GM10266 (cell line): ENCODE measurements around the gene HELZ.
"Not testable (repeated sequence)": the region's sequence is repeated elsewhere in the genome, so short reads cannot be mapped to it uniquely, and the experiment has no call there.

Experiments
- DNase-seq: peaks from one replicate; pipeline ENCODE4 v3.0.0; 2012; ENCODE audit errors: extremely low spot score
- TF ChIP-seq, protein P1 (sequence below): IDR thresholded peaks from 2 replicates; pipeline ENCODE4 v1.5.1; 2012; ENCODE audit warnings: mild to moderate bottlenecking, low read depth; ENCODE audit not compliant: control insufficient read depth, insufficient read depth; ENCODE audit errors: missing control alignments

Gene HELZ

DNA sequence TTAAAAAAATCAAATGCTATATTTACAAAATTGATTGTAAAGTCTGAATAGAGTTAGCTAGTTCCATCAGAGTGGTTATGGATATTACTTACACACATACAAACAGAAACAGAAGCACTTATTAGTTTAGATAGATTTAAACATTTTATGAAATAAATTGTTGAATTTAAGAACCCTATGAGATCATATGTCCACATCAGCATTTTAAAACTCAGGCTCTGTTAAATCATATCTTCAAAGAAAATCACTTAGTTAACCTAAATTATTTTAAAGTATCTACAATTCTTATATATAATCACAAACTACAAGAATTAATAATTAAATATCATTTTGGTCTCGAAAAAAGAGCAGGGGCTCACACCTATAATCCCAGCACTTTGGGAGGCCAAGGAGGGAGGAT is 42.5 kb downstream of the HELZ start:
- TF ChIP-seq, protein P1, sequence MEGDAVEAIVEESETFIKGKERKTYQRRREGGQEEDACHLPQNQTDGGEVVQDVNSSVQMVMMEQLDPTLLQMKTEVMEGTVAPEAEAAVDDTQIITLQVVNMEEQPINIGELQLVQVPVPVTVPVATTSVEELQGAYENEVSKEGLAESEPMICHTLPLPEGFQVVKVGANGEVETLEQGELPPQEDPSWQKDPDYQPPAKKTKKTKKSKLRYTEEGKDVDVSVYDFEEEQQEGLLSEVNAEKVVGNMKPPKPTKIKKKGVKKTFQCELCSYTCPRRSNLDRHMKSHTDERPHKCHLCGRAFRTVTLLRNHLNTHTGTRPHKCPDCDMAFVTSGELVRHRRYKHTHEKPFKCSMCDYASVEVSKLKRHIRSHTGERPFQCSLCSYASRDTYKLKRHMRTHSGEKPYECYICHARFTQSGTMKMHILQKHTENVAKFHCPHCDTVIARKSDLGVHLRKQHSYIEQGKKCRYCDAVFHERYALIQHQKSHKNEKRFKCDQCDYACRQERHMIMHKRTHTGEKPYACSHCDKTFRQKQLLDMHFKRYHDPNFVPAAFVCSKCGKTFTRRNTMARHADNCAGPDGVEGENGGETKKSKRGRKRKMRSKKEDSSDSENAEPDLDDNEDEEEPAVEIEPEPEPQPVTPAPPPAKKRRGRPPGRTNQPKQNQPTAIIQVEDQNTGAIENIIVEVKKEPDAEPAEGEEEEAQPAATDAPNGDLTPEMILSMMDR, result no peak
- DNase-seq, result no peak

DNA sequence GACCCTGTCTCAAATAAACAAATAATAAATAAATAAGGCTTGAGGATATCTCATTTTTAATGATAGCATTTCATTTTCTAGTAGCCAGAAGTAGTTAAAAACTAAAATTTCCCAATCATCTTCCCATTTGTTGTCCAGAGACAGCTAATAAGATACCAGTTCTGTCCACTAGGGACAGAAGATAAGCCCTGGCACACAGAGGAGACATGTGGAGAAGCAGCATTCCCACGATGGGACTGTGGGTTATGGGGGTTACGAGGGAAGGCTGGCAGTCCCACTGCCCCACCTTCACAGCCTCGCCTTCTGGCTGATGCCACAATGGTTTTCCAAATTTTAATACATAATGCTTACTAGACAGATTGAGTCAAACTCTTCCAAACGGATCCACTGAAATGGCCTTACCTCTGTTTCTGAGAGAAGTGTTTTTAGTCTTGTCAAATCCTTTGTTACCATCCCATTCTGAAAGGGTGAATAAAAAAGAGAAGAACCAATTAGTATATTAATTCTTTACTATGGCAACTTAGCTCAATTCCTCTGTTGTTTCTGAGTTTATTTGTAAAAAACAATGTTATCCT is 44.2 kb downstream of the HELZ start:
- DNase-seq, result no peak
- TF ChIP-seq, protein P1, result peak; percentile 28

DNA sequence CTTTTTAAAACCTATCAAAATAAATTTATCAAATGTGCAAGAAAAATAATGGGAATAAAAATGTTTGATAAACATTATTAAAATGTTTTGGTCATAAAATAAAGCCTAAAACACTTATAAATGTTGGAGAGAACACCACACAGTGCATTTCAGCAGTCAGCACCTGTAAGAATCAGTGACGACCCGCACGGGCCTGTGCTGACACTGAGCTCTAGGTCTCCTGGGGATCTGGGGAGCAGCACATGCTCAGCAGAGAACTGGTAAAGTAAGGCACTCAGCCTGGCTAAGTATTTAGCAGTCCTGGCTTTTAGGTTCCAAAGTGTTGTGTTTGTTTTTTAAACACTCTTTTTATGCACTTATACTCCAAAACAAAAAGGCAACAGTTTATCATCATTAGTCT is 46.9 kb downstream of the HELZ start:
- DNase-seq, result no peak
- TF ChIP-seq, protein P1, result no peak

DNA sequence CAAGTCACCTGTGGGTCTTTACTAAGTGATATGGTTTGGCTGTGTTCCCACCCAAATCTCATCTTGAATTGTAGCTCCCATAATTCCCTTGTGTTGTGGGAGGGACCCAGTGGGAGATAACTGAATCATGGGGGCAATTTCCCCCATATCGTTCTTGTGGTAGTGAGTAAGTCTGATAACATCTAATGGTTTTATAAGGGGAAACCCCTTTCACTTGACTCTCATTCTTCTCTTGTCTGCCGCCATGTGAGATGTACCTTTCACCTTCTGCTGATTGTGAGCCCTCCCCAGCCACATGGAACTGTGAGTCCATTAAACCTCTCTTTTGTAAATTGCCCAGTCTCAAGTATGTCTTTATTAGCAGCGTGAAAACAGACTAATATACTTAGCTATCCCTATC is 48.0 kb downstream of the HELZ start:
- DNase-seq, result not testable (repeated sequence)

DNA sequence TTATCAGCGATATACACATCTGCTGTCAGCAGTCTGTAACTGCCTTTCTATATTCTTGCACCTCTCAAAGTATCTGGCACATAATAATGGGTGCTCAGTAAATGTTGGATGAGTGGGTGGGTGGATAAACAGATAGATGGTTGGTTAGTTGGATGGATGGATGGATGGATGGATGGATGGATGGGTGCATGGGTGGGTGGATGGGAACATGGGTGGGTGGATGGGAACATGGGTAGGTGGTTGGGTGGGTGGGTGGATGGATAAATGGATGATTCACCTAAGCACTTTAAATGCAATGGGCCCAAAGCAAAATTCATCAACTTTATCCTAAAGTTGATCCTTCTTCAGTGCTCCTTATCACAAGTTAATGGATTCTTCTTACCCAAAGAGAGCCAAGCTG is 48.6 kb downstream of the HELZ start:
- TF ChIP-seq, protein P1, result no peak
- DNase-seq, result no peak

DNA sequence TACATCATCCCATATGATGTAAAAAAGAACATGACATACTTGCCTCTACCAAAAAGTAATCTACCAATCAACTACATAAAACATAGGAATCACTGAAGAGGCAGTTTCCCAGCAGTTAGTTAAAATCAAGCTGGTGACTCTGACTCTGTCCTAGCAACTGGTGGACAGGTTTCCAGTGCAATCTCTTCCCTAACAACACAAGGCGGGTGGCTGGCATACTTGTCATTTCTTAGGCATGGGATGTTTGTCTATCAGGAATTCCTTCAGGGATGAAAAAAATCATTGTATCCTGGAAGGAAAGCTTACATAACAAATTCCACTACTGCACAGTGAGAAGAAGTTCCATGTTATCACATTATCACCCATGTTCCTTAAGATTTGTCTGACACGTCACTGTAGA is 50.9 kb downstream of the HELZ start:
- TF ChIP-seq, protein P1, result no peak
- no peak for DNase-seq

DNA sequence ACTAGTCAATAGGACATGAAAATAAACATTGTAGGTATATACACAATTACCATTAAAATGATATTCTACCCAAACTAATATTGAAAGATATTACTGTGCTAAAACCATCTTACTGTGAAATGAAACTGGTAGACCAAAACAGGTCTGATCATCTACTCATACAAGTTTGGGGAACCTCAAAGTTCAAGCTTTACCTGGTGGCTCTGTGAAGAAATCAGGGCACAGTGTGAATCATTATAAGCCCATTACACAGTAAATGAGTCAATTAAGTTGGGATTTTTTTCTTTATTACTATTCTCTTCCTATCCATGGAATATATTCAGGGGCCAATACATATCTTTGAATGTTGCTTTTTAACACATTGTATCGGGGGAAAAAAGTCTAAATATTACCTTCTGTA is 57.1 kb downstream of the HELZ start:
- no peak for DNase-seq
- TF ChIP-seq, protein P1, result no peak

DNA sequence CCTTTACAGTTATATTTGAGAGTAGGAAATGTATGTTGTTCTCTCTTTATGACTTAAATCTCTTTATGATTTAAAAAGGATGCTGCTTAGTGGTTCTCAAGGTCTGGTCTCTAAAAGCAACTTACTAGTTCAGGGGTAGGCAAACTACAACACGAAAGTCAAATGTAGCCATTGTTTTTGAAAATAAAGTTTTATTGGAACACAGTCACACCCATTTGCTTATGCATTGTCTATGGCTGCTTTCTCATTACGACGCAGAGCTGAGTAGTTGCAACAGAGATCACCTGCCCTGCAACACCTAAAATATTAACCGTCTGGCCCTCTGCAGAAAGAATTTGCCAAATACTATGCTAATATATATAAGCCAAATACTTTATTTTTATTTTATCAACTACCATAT is 58.2 kb downstream of the HELZ start:
- TF ChIP-seq, protein P1, result no peak
- DNase-seq, result no peak
